Mesothelial cell of epicardium (in vitro differentiated cells): ENCODE measurements around the gene SYCE1L. TPM values are rescaled to one million over a fixed set of nuclear protein-coding genes. Genes with fewer than 3 reads are reported as not detected.

Experiments
- DNase-seq, 2 experiments: peaks; one replicate each; pipeline ENCODE4 v3.0.0; 2021; ENCODE audit warnings: low spot score in 2 of 2; ENCODE audit not compliant: unreplicated experiment in 2 of 2
- H3K27ac Mint-ChIP-seq: 2 replicates; pipeline ENCODE4 v1.8.0; 2021; ENCODE audit warnings: mixed read lengths
- H3K27me3 Mint-ChIP-seq: 2 replicates; pipeline ENCODE4 v1.8.0; 2021; ENCODE audit warnings: low read depth, mixed read lengths
- H3K36me3 Mint-ChIP-seq: 2 replicates; pipeline ENCODE4 v1.8.0; 2021; ENCODE audit warnings: mixed read lengths
- H3K4me1 Mint-ChIP-seq: 2 replicates; pipeline ENCODE4 v1.8.0; 2021; ENCODE audit warnings: mixed read lengths
- H3K4me3 Mint-ChIP-seq: 2 replicates; pipeline ENCODE4 v1.8.0; 2021; ENCODE audit warnings: mild to moderate bottlenecking, moderate library complexity, mixed read lengths
- H3K9me3 Mint-ChIP-seq: 2 replicates; pipeline ENCODE4 v1.8.0; 2021; ENCODE audit warnings: mixed read lengths
- CTCF ChIP-seq: fragments of 200-600 bp; sonication (generic); IDR thresholded peaks from one replicate; pipeline ENCODE4 v1.5.0; 2021; ENCODE audit warnings: antibody characterized with exemption; ENCODE audit not compliant: unreplicated experiment
- total RNA-seq: library from RNA; stranded (reverse); gene quantifications from 3 replicates; pipeline ENCODE4 v1.2.1, GENCODE V29; 2021

SYCE1L gene
- total RNA-seq, 1 donor from 2014 or later, result 21.3 TPM

DNA sequence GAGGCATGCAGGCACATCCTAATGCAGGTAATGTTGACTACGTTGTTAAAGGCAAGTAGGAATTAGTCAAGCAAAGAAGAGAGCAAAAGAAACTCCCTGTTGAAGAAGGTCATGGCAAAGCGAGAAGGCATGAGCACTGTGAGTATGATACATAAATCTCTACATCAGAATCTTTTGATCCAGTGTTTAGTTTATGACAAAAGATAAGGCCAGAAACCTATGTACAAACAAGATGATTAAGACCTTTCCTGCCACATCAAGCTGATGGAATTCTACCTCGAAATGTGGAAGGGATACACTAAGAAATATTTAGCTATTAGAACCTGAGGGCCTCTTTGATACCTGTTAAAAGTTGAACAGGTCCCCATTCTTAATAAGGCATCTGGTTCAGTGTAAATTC, 20.2 kb downstream of the SYCE1L start:
- Mint-ChIP-seq H3K4me1 (no peaks in the 10 kb centered on the region), H3K27ac (no peak overlapping the region), H3K4me3 (no peak overlapping the region), H3K27me3 (no peaks in the 10 kb centered on the region), H3K9me3 (no peaks in the 10 kb centered on the region), H3K36me3 (peaks cover 2% of the 10 kb centered on the region)
- no peak for TF ChIP-seq CTCF
- DNase-seq, result no peak

DNA sequence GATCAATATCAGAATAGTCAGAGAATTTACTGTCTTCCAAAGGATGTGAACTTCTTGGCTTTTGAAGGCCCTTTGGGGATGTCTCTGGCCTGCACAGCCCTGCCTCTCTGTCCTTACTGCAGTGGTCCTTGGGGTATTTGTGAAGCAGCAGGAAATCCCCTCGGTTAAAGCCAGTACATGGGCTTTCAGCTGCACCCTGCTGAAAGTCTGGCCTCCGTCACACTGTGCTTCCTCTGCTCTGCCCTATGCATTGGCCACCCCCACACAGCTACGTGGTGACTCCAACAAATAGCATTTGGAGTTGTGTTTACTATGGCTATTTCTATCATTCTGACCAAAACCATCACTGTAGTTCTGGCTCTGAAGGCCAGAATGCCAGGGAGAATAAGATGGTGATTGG, 21.2 kb downstream of the SYCE1L start:
- no peak overlapping the region for H3K27ac Mint-ChIP-seq
- no peak overlapping the region for H3K4me3 Mint-ChIP-seq
- no peak for TF ChIP-seq CTCF
- H3K9me3 Mint-ChIP-seq, result no peaks in the 10 kb centered on the region
- peaks cover 2% of the 10 kb centered on the region for H3K36me3 Mint-ChIP-seq
- H3K4me1 Mint-ChIP-seq, result no peaks in the 10 kb centered on the region
- no peak for DNase-seq
- H3K27me3 Mint-ChIP-seq, result no peaks in the 10 kb centered on the region

DNA sequence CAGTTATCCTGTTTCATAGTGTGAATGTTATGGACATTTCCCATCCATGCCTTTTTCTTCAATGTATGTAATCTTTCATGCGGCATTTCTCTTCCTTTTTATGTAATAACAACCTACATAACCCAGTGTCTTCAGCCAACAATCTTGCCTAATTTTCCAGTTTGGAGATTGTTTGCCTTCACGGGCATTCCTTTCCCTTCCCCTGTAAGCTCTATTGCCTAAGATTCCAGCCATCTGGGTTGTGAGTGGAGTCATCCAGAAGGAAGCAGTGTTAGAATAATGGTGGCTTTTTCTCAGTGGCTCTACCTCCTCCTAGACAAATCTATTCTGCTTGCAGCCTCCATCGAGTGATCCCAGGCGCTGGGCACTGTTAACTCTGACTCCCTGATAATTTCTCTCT, 22.3 kb downstream of the SYCE1L start:
- no peak for DNase-seq
- H3K4me3 Mint-ChIP-seq, result no peak overlapping the region
- H3K4me1 Mint-ChIP-seq, result no peaks in the 10 kb centered on the region
- H3K36me3 Mint-ChIP-seq, result peaks cover 2% of the 10 kb centered on the region
- no peaks in the 10 kb centered on the region for H3K9me3 Mint-ChIP-seq
- no peak for TF ChIP-seq CTCF
- no peaks in the 10 kb centered on the region for H3K27me3 Mint-ChIP-seq
- no peak overlapping the region for H3K27ac Mint-ChIP-seq

DNA sequence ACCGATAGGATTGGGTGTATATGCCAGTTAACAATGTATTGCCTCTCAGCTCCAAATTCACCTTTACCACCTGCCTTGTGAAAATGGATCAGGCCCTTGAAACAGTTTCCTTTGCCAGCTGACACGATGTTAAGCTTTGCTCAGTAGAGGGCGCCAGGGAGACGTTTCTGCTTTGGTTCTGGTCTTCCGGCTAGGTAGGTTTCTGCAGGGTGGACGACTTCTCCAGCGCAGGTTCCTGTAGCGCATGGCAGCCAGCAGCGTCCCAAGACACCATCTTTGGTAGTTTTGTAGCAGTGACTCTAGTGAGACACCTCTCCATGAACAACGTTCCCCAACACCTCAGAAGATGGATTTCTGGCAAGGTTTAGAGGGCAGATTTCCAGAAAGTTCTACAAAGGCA, 24.0 kb downstream of the SYCE1L start:
- Mint-ChIP-seq H3K36me3 (no peaks in the 10 kb centered on the region), H3K4me3 (no peak overlapping the region), H3K27me3 (no peaks in the 10 kb centered on the region), H3K4me1 (no peaks in the 10 kb centered on the region), H3K27ac (no peak overlapping the region), H3K9me3 (no peaks in the 10 kb centered on the region)
- TF ChIP-seq CTCF, result peak; percentile 29
- no peak for DNase-seq

GRCh38 chr16:77225182-77225581, 26.0 kb downstream of the SYCE1L start:
- H3K4me1 Mint-ChIP-seq, result no peaks in the 10 kb centered on the region
- no peaks in the 10 kb centered on the region for H3K36me3 Mint-ChIP-seq
- H3K9me3 Mint-ChIP-seq, result no peaks in the 10 kb centered on the region

More at GRCh38 chr16:77225182-77225581, 26.0 kb downstream of the SYCE1L start:
- TF ChIP-seq CTCF, result no peak
- H3K4me3 Mint-ChIP-seq, result no peak overlapping the region
- H3K27ac Mint-ChIP-seq, result no peak overlapping the region
- H3K27me3 Mint-ChIP-seq, result peaks cover 2% of the 10 kb centered on the region
- no peak for DNase-seq
